Measurements from ENCODE around the gene UNK. TPM values are rescaled to one million over a fixed set of nuclear protein-coding genes. Genes with fewer than 3 reads are reported as not detected.

UNK gene
- total RNA-seq, 2 donors from 2014 or later = 18.4 to 59.7 TPM

DNA sequence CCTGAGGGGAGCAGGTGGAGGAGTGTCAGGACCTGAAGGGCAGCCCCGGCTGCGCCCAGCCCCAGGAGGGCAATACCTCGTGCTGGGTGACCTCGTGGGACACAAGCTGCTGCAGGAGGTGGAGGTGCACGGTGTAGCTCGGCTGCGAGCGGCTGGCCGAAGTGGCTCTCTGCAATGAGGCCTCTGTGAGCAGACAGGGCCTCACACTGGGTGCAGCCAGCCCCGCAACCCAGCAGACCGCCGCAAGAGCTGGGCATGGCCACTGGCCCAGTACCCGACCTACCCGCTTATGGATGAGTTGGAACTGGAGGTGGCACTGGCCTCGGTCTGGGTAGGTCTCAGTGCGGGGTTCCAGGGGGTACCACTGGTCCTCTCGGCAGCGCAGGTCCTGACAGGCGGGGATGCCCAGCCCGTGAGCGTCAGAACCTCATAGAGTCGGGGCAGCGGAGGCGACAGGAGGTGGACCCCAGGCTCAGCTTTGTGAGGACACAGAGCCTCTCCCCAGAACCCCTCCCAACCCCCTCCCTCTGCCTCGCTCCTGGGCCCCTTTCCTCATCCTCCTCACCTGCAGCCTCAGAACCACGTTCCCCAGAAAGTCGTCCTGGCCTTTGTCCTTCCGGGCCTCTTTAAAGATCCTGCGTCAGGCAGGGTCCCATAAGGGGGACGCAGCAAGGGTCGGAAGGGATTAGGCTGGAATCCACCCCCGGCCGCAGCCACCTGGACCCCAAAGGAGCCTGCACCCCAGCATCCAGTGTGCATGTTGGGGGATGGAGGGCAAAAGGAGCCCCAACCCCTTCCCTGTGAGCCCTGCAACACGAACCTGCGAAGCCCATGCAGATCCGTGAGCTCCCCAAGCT, 55.6 kb downstream of the UNK start:
- ATAC-seq = no peak
- Histone ChIP-seq H3K27ac (no peak overlapping the region), H3K27me3 (no peaks in the 10 kb centered on the region), H3K36me3 (replicated peaks in 1 of 2; ENCODE audit: insufficient read depth in 1 of 2, low read depth in 2 of 2) (no peaks in the 10 kb centered on the region), H3K4me1 (peaks cover 16% of the 10 kb centered on the region), H3K9me3 (no peaks in the 10 kb centered on the region), H3K4me3 (no peak overlapping the region)
- TF ChIP-seq, protein P1, sequence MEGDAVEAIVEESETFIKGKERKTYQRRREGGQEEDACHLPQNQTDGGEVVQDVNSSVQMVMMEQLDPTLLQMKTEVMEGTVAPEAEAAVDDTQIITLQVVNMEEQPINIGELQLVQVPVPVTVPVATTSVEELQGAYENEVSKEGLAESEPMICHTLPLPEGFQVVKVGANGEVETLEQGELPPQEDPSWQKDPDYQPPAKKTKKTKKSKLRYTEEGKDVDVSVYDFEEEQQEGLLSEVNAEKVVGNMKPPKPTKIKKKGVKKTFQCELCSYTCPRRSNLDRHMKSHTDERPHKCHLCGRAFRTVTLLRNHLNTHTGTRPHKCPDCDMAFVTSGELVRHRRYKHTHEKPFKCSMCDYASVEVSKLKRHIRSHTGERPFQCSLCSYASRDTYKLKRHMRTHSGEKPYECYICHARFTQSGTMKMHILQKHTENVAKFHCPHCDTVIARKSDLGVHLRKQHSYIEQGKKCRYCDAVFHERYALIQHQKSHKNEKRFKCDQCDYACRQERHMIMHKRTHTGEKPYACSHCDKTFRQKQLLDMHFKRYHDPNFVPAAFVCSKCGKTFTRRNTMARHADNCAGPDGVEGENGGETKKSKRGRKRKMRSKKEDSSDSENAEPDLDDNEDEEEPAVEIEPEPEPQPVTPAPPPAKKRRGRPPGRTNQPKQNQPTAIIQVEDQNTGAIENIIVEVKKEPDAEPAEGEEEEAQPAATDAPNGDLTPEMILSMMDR (IDR thresholded peaks at IDR 0.05) = no peak
- no peak for TF ChIP-seq POLR2A (IDR thresholded peaks at IDR 0.05)
- 91 to 95% methylated on average over 17 to 36 of the region's 36 CpGs for WGBS, 2 donors
- intact Hi-C loops (cut with DNase I) = no loop called here
- peak in 1 of 4 donors; percentile 11 for DNase-seq

DNA sequence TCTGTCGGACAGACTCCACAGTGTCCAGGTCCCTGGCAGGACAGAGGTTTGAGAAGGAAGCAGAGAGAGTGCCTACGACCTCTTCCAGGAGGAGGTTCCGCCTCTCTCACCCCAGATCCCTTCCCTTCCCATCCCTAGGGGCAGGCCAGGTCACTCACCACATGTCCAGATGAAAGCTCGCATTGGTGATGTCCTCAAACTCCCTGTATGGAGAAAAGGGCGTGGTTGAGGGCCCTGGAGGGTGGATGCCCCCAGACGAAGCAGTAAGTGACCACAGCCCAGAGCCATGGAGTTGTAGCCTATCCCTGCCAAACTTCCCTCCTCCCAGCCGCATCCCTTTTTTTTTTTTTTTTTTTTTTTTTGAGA, 56.2 kb downstream of the UNK start:
- H3K27me3 ChIP-seq = no peaks in the 10 kb centered on the region
- ATAC-seq (no peak), DNase-seq (no peak)
- peaks cover 22% of the 10 kb centered on the region for H3K4me1 ChIP-seq
- intact Hi-C loops (cut with DNase I) = no loop called here
- no peak overlapping the region for H3K4me3 ChIP-seq
- H3K9me3 ChIP-seq = no peaks in the 10 kb centered on the region
- H3K27ac ChIP-seq = no peak overlapping the region
- WGBS, 2 donors = 79 to 81% methylated on average over 7 of the region's 7 CpGs
- TF ChIP-seq, protein P1 (IDR thresholded peaks at IDR 0.05) = no peak
- no peak for TF ChIP-seq POLR2A (IDR thresholded peaks at IDR 0.05)
- no peaks in the 10 kb centered on the region for H3K36me3 ChIP-seq (replicated peaks in 1 of 2; ENCODE audit: insufficient read depth in 1 of 2, low read depth in 2 of 2)

DNA sequence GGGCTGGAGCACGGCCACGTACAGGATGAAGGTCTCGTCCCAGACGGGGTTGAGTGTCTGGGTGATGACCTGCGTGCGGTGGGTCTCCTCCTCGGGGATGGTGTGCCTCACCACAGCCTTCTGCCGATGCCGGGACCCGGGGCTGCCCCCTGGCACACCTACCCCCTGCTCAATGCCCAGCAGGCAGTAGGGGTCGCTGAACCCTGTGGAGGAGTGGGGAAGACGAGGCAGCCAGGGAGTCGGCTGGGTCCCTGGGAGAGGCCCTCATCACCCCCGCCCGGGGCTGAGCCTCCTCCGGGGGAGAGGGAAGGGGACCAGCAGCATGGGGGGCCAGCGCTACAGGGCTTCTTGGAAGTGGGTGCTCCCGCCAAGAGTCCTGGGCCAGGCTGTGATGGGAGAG, 57.8 kb downstream of the UNK start:
- intact Hi-C loops (cut with DNase I) = no loop called here
- H3K4me3 ChIP-seq = no peak overlapping the region
- peaks cover 39% of the 10 kb centered on the region for H3K4me1 ChIP-seq
- 91 to 92% methylated on average over 6 to 17 of the region's 18 CpGs for WGBS, 2 donors
- no peaks in the 10 kb centered on the region for H3K27me3 ChIP-seq
- no peak overlapping the region for H3K27ac ChIP-seq
- DNase-seq (no peak), ATAC-seq (no peak)
- TF ChIP-seq, protein P1 (IDR thresholded peaks at IDR 0.05) = no peak
- no peak for TF ChIP-seq POLR2A (IDR thresholded peaks at IDR 0.05)
- no peaks in the 10 kb centered on the region for H3K9me3 ChIP-seq
- no peaks in the 10 kb centered on the region for H3K36me3 ChIP-seq (replicated peaks in 1 of 2; ENCODE audit: insufficient read depth in 1 of 2, low read depth in 2 of 2)

DNA sequence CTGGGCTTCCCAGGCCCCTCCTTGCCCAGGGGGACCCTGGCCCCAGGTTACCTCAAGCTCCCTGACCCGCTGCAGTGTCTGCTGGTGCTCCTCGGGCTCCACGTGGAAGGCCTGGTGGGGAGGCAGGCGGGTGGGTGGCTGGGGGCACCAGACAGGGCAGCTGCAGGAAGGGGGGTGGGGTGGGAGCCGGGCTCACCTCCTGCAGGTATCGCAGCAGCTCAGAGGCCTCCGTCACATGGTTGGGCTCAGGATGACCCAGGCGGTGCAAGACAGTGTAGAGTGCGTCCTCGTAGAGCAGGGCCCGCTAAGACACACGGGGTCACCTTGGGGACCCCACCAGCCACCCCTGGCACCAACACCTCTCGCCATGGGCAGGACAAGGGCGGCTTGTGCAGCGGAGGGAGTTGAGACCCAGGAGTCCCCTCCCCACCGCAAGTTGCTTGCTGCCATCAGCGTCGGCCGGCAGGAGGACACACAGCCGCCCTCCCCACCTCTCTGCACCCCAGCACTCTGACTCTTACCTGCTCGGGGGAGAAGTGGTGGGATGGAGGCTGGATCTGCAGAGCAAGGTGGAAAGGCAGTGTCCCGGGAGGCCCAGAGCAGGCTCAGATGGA, 58.5 kb downstream of the UNK start:
- Histone ChIP-seq H3K27ac (peak overlapping the region in 3 of 4 donors; percentile 86 to 96 (median 91)), H3K4me1 (peaks cover 45% of the 10 kb centered on the region), H3K4me3 (no peak overlapping the region), H3K9me3 (no peaks in the 10 kb centered on the region), H3K36me3 (replicated peaks in 1 of 2; ENCODE audit: insufficient read depth in 1 of 2, low read depth in 2 of 2) (no peaks in the 10 kb centered on the region), H3K27me3 (no peaks in the 10 kb centered on the region)
- peak in 1 of 4 donors; percentile 6 for DNase-seq
- no peak for ATAC-seq
- TF ChIP-seq, protein P1 (IDR thresholded peaks at IDR 0.05) = no peak
- TF ChIP-seq POLR2A (IDR thresholded peaks at IDR 0.05) = no peak
- intact Hi-C loops (cut with DNase I) = no loop called here
- WGBS, 2 donors = 62 to 73% methylated on average over 2 to 20 of the region's 22 CpGs
